Karpas-422 (cell line): ENCODE results near the gene CLCN4. TPM values are rescaled to one million over a fixed set of nuclear protein-coding genes. Genes with fewer than 3 reads are reported as not detected.
A peak's percentile ranks its signal among the peaks of the same experiment; 100 is the strongest.

Experiments
- DNase-seq: peaks from one replicate; pipeline ENCODE4 v3.0.0-alpha.2; 2015
- H2AFZ ChIP-seq: fragments of 200-600 bp; sonication (generic); 2 replicates; pipeline ENCODE4 v1.6.1; 2014; ENCODE audit warnings: antibody characterized with exemption, low read length, mixed read lengths
- H3K27ac ChIP-seq: fragments of 200-600 bp; sonication (generic); 2 replicates; pipeline ENCODE4 v1.5.1; 2014; ENCODE audit warnings: mild to moderate bottlenecking, low read length, moderate library complexity
- H3K27me3 ChIP-seq: fragments of 200-600 bp; sonication (generic); 2 replicates; pipeline ENCODE4 v1.6.1; 2014; ENCODE audit warnings: low read length, mixed read lengths
- H3K36me3 ChIP-seq: fragments of 200-600 bp; sonication (generic); 2 replicates; pipeline ENCODE4 v1.6.1; 2014; ENCODE audit warnings: low read length, mixed read lengths; ENCODE audit not compliant: insufficient read depth
- H3K4me1 ChIP-seq: fragments of 200-600 bp; sonication (generic); 2 replicates; pipeline ENCODE4 v1.6.1; 2014; ENCODE audit warnings: mild to moderate bottlenecking, low read length, mixed read lengths
- H3K4me2 ChIP-seq: fragments of 200-600 bp; sonication (generic); 2 replicates; pipeline ENCODE4 v1.6.1; 2014; ENCODE audit warnings: low read length, low read depth, mild to moderate bottlenecking; ENCODE audit not compliant: poor library complexity, severe bottlenecking
- H3K4me3 ChIP-seq: fragments of 200-600 bp; sonication (generic); 2 replicates; pipeline ENCODE4 v1.5.1; 2014; ENCODE audit warnings: mild to moderate bottlenecking, antibody characterized with exemption, low read length, mixed read lengths
- H3K79me2 ChIP-seq: fragments of 200-600 bp; sonication (generic); 2 replicates; pipeline ENCODE4 v1.6.1; 2014; ENCODE audit warnings: mild to moderate bottlenecking, low read length, mixed read lengths
- H3K9ac ChIP-seq: fragments of 200-600 bp; sonication (generic); 2 replicates; pipeline ENCODE4 v1.6.0; 2014; ENCODE audit warnings: low read length
- H3K9me2 ChIP-seq: fragments of 200-600 bp; sonication (generic), shearing (Covaris generic); replicated peaks from 2 replicates; pipeline ENCODE4 v1.6.0; 2014; ENCODE audit warnings: mild to moderate bottlenecking, low read length, moderate library complexity; ENCODE audit not compliant: insufficient read depth
- H3K9me3 ChIP-seq: fragments of 300-700, 200-600 bp; sonication (generic); 2 replicates; pipeline ENCODE4 v1.6.1; 2014; ENCODE audit warnings: low read length, mixed read lengths
- H4K20me1 ChIP-seq: fragments of 200-600 bp; sonication (generic); 2 replicates; pipeline ENCODE4 v1.6.1; 2014; ENCODE audit warnings: mild to moderate bottlenecking, antibody characterized with exemption, low read length, low read depth; ENCODE audit not compliant: insufficient read depth
- total RNA-seq: library from RNA; depleted of rRNA; stranded (reverse); fragments of >200 nt; shearing (Covaris generic); gene quantifications from 2 replicates; pipeline ENCODE4 v1.2.3, GENCODE V29; 2014; ENCODE audit warnings: low replicate concordance

The CLCN4 gene
- total RNA-seq, 1 experiment from 2014 or later: 6.3 TPM

DNA sequence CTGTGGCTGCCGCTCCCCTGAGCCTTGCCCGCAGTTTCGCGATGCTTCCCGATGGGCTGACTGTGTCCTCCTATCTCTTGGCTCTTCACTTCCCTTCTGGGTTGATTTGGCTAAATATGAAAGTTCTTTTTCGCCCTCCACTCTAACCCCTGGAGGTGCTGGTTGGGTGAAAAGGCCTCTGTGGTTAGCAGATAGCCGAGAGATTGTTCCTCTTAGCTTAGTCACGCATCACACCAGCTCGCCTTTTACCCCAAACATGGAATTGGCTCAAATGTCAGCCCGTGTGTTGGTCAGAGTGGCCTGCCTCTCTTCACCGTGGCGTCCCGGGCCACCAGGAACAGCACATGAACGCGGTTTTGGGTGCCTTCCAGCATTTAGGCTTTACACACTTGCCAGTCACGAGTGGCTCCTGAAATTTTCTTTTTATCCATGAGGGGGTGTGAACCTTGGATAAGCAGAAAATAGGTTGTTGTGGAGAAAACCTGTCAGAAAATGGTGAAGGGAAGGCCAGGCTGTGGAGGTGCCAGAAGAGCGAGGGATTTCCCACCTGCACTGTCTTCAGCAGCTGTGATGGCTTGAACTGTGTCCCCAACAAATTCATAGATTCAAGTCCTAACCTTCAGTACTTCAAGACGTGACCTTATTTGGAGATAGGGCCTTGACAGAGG, 8.9 kb downstream of the CLCN4 start:
- Histone ChIP-seq H3K4me1 (peaks cover 10% of the 10 kb centered on the region), H3K27me3 (no peaks in the 10 kb centered on the region), H3K9ac (no peak overlapping the region), H3K4me2 (no peak overlapping the region), H3K4me3 (no peak overlapping the region), H2AFZ (no peak overlapping the region), H3K79me2 (no peaks in the 10 kb centered on the region), H3K9me3 (no peaks in the 10 kb centered on the region), H3K27ac (no peak overlapping the region), H4K20me1 (no peaks in the 10 kb centered on the region), H3K9me2 (no peaks in the 10 kb centered on the region), H3K36me3 (no peaks in the 10 kb centered on the region)
- no peak for DNase-seq

DNA sequence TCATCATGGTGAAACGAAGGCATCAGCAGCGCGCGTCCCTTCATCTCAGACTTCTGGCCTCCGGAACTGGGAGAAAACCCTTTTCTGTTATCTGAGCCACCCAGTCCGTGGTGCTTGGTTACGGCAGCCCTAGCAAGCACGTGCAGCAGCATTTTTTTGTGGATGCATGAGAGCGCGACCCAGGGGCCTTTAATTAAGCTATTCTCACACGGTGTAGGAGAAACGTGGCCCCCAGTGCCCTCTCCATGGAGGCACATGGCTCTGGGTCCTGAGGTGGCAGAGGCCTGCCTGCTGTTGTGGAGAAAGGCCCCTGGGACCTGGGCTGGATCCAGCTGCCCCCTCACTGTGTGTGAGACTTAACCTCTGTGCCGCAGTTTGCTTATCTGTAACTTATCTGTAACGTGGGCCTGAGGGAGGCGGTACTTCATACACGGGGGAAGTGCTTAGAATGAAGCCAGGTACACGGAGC, 9.5 kb downstream of the CLCN4 start:
- Histone ChIP-seq H3K79me2 (no peaks in the 10 kb centered on the region), H3K27me3 (no peaks in the 10 kb centered on the region), H3K4me1 (peaks cover 10% of the 10 kb centered on the region), H3K4me3 (no peak overlapping the region), H3K9me3 (no peaks in the 10 kb centered on the region), H3K36me3 (no peaks in the 10 kb centered on the region), H3K27ac (no peak overlapping the region), H3K9me2 (no peaks in the 10 kb centered on the region), H4K20me1 (no peaks in the 10 kb centered on the region), H2AFZ (no peak overlapping the region), H3K4me2 (no peak overlapping the region), H3K9ac (no peak overlapping the region)
- no peak for DNase-seq

GRCh38 chrX:10166731-10167151, 10.0 kb downstream of the CLCN4 start:
- Histone ChIP-seq H3K9ac (peak overlapping the region; percentile 10; the same call in 1 of the 2 replicates), H3K79me2 (no peaks in the 10 kb centered on the region), H3K4me1 (peaks cover 10% of the 10 kb centered on the region), H3K4me2 (no peak overlapping the region), H4K20me1 (no peaks in the 10 kb centered on the region), H3K9me3 (no peaks in the 10 kb centered on the region), H3K9me2 (no peaks in the 10 kb centered on the region), H3K27ac (no peak overlapping the region), H3K27me3 (no peaks in the 10 kb centered on the region), H3K4me3 (no peak overlapping the region), H3K36me3 (no peaks in the 10 kb centered on the region), H2AFZ (no peak overlapping the region)
- DNase-seq: peak; percentile 59

- no peaks in the 10 kb centered on the region for H3K79me2 ChIP-seq
- no peak overlapping the region for H3K27ac ChIP-seq
- H2AFZ ChIP-seq: no peak overlapping the region
- H3K4me2 ChIP-seq: no peak overlapping the region
- DNase-seq: no peak
- H3K36me3 ChIP-seq: no peaks in the 10 kb centered on the region
- H3K4me3 ChIP-seq: no peak overlapping the region
- H3K9me3 ChIP-seq: no peaks in the 10 kb centered on the region
- peaks cover 10% of the 10 kb centered on the region for H3K4me1 ChIP-seq
- no peak overlapping the region for H3K9ac ChIP-seq
- no peaks in the 10 kb centered on the region for H4K20me1 ChIP-seq
- H3K9me2 ChIP-seq: no peaks in the 10 kb centered on the region
- no peaks in the 10 kb centered on the region for H3K27me3 ChIP-seq
Measured at GRCh38 chrX:10167573-10167972, 10.8 kb downstream of the CLCN4 start.

DNA sequence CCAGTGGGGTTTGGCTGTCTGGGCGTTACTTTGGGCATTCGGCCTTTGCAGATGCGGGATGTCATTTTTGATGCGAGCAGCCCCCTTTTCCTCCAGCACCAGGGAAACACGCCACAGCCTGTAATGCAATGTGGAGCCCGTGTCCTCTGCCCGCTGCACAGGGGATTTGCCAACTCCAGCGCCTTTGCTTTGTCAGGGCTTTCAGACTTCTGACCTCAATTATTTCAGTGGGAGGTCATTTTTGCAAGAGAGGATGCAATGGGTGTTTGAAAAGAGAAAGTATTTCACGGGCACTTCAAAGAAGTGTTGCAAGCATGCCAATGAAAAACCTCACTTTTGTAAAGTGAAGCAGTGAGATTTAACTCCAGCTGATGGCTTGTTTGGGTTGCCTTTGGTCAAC, 11.5 kb downstream of the CLCN4 start:
- H2AFZ ChIP-seq: no peak overlapping the region
- H3K27me3 ChIP-seq: no peaks in the 10 kb centered on the region
- DNase-seq: no peak
- H4K20me1 ChIP-seq: no peaks in the 10 kb centered on the region
- H3K4me1 ChIP-seq: peaks cover 10% of the 10 kb centered on the region
- H3K9ac ChIP-seq: no peak overlapping the region
- H3K4me3 ChIP-seq: no peak overlapping the region
- no peaks in the 10 kb centered on the region for H3K9me3 ChIP-seq
- no peaks in the 10 kb centered on the region for H3K9me2 ChIP-seq
- no peak overlapping the region for H3K27ac ChIP-seq
- H3K36me3 ChIP-seq: no peaks in the 10 kb centered on the region
- no peaks in the 10 kb centered on the region for H3K79me2 ChIP-seq
- no peak overlapping the region for H3K4me2 ChIP-seq

DNA sequence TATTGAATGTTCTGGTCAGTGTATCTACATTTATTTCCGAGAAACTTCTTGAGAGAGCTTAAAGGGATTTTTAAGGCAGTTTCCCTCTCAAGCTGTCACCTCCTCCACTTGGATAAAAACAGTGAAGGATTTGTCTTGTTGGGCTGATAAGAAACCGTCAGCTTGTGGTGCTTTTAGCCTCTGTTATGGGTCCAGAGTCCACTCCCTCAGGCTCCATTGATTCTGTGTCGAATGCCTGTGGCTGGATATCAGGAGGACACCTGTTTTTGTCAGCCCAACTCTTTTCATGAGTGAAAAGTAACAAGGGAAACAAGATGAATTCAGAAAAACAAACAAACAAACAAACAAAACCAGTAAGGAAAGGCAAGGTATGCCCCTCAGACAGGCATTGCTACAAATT, 12.4 kb downstream of the CLCN4 start:
- no peak overlapping the region for H2AFZ ChIP-seq

DNA sequence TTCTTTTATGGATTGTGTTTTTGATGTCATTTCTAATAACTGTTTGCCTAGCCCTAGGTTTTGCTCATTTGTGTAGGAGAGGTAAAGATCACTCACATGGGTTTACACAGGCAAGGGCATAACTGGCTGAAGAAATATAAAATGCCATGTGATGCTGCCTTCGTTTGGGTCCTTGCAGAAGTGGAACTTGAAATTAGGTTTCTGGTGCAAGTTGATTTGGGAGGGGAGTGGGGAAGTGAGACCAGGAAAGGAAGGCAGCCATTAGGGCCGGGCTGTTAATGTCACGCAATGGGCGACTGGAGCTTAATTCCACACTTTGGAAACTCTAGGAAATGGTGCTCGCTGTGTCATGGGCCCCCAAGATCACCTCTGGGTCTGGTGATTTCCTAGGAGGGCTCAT, 14.5 kb downstream of the CLCN4 start:
- no peak overlapping the region for H2AFZ ChIP-seq
- no peak overlapping the region for H3K9ac ChIP-seq
- H3K36me3 ChIP-seq: no peaks in the 10 kb centered on the region
- no peaks in the 10 kb centered on the region for H3K9me3 ChIP-seq
- peaks cover 10% of the 10 kb centered on the region for H3K4me1 ChIP-seq
- H3K27me3 ChIP-seq: no peaks in the 10 kb centered on the region
- no peak overlapping the region for H3K4me2 ChIP-seq
- DNase-seq: no peak
- H4K20me1 ChIP-seq: no peaks in the 10 kb centered on the region
- no peak overlapping the region for H3K4me3 ChIP-seq
- H3K27ac ChIP-seq: no peak overlapping the region
- H3K79me2 ChIP-seq: no peaks in the 10 kb centered on the region
- H3K9me2 ChIP-seq: no peaks in the 10 kb centered on the region

More for the DNA sequence above, 12.4 kb downstream of the CLCN4 start:
- no peak overlapping the region for H3K27ac ChIP-seq
- H3K9me3 ChIP-seq: no peaks in the 10 kb centered on the region
- no peaks in the 10 kb centered on the region for H4K20me1 ChIP-seq
- H3K36me3 ChIP-seq: no peaks in the 10 kb centered on the region
- DNase-seq: no peak
- peaks cover 10% of the 10 kb centered on the region for H3K4me1 ChIP-seq
- H3K4me3 ChIP-seq: no peak overlapping the region
- no peak overlapping the region for H3K4me2 ChIP-seq
- no peaks in the 10 kb centered on the region for H3K27me3 ChIP-seq
- H3K79me2 ChIP-seq: no peaks in the 10 kb centered on the region
- H3K9ac ChIP-seq: no peak overlapping the region
- H3K9me2 ChIP-seq: no peaks in the 10 kb centered on the region

DNA sequence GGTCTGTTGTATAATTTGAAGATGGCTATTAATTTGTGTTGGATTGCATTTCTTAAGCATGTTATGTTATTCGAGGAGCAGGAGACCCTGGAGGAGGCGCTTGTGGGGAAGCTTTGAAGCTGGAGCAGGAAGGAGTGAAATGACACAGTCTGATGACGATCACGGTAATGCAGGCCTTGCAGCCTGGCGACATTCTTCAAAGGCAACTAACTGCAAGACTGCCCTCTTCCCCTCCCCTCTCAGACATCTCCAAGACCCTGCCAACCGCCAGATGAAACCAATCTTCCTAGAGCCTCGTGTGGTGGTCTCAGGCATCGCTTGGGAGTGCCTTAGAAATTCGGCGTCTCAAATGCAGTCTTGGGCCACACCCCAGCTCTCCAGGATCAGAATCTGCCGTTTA, 16.1 kb downstream of the CLCN4 start:
- no peaks in the 10 kb centered on the region for H3K27me3 ChIP-seq
- no peak overlapping the region for H3K27ac ChIP-seq
- no peaks in the 10 kb centered on the region for H3K9me3 ChIP-seq
- no peaks in the 10 kb centered on the region for H3K4me1 ChIP-seq
- H4K20me1 ChIP-seq: 0 out of 2 replicates have a peak, but pooled peaks cover 3% of the 10 kb centered on the region
- no peaks in the 10 kb centered on the region for H3K9me2 ChIP-seq
- no peak for DNase-seq
- no peak overlapping the region for H3K4me2 ChIP-seq
- H3K4me3 ChIP-seq: no peak overlapping the region
- H3K79me2 ChIP-seq: no peaks in the 10 kb centered on the region
- H3K9ac ChIP-seq: no peak overlapping the region
- no peak overlapping the region for H2AFZ ChIP-seq
- no peaks in the 10 kb centered on the region for H3K36me3 ChIP-seq
